Ishikawa (cell line): ENCODE data around the gene IRX3.

Experiments used
- CEBPB ChIP-seq: IDR thresholded peaks from 2 replicates; pipeline ENCODE4 v1.6.1; 2012
- EGR1 ChIP-seq: IDR thresholded peaks from 2 replicates; pipeline ENCODE4 v1.6.1; 2012
- EP300 ChIP-seq: IDR thresholded peaks from 2 replicates; pipeline ENCODE4 v1.6.1; 2012; ENCODE audit warnings: borderline replicate concordance
- MAX ChIP-seq: IDR thresholded peaks from 2 replicates; pipeline ENCODE4 v1.6.1; 2012
- REST ChIP-seq: IDR thresholded peaks from 2 replicates; pipeline ENCODE4 v1.6.1; 2012; ENCODE audit warnings: low read depth, mild to moderate bottlenecking
- TAF1 ChIP-seq: IDR thresholded peaks from 2 replicates; pipeline ENCODE4 v1.6.1; 2012; ENCODE audit warnings: low read depth, mild to moderate bottlenecking
- TCF12 ChIP-seq: IDR thresholded peaks from 2 replicates; pipeline ENCODE4 v1.6.1; 2012; ENCODE audit warnings: low read depth
- ZBTB7A ChIP-seq: IDR thresholded peaks from 2 replicates; pipeline ENCODE4 v1.6.1; 2012; ENCODE audit warnings: low read depth

GRCh38 chr16:54245788-54246453, 40.7 kb downstream of the IRX3 start:
- TF ChIP-seq MAX (no peak), TCF12 (no peak), REST (no peak), EP300 (no peak), TAF1 (no peak), EGR1 (no peak), ZBTB7A (no peak), CEBPB (no peak)
